Measurements from ENCODE around the gene KRTAP10-1.

Gene KRTAP10-1

GRCh38 chr21:44548922-44549321 lies 8.9 kb upstream of the KRTAP10-1 start:
- DNase-seq (ENCODE audit: low read depth), result no peak

- no peak for DNase-seq (ENCODE audit: low read depth)
These were observed 8.4 kb upstream of the KRTAP10-1 start for GRCh38 chr21:44548381-44548780.

- no peak for DNase-seq (ENCODE audit: low read depth)
These were observed 7.8 kb upstream of the KRTAP10-1 start for GRCh38 chr21:44547656-44548331.

GRCh38 chr21:44544566-44544965 lies 4.6 kb upstream of the KRTAP10-1 start:
- DNase-seq (ENCODE audit: low read depth), result no peak

- DNase-seq (ENCODE audit: low read depth), result no peak
These were observed 2.7 kb upstream of the KRTAP10-1 start for GRCh38 chr21:44542716-44543115.

GRCh38 chr21:44540741-44541288 lies 820 bp upstream of the KRTAP10-1 start:
- no peak for DNase-seq (ENCODE audit: low read depth)

GRCh38 chr21:44539046-44539445 lies 949 bp downstream of the KRTAP10-1 start:
- DNase-seq (ENCODE audit: low read depth), result no peak

- DNase-seq (ENCODE audit: low read depth), result no peak
These were observed 1.8 kb downstream of the KRTAP10-1 start for GRCh38 chr21:44537930-44538911.

GRCh38 chr21:44535963-44536362 lies 4.0 kb downstream of the KRTAP10-1 start:
- DNase-seq (ENCODE audit: low read depth), result no peak

GRCh38 chr21:44534688-44535087 lies 5.3 kb downstream of the KRTAP10-1 start:
- DNase-seq (ENCODE audit: low read depth), result no peak

- no peak for DNase-seq (ENCODE audit: low read depth)
These were observed 5.9 kb downstream of the KRTAP10-1 start for GRCh38 chr21:44533891-44534627.

- DNase-seq (ENCODE audit: low read depth), result no peak
These were observed 6.7 kb downstream of the KRTAP10-1 start for GRCh38 chr21:44533121-44533890.

GRCh38 chr21:44532712-44533111 lies 7.3 kb downstream of the KRTAP10-1 start:
- DNase-seq (ENCODE audit: low read depth), result no peak

- DNase-seq (ENCODE audit: low read depth), result no peak
These were observed 8.1 kb downstream of the KRTAP10-1 start for GRCh38 chr21:44531606-44532564.

GRCh38 chr21:44530903-44531605 lies 8.9 kb downstream of the KRTAP10-1 start:
- DNase-seq (ENCODE audit: low read depth), result no peak

GRCh38 chr21:44530221-44530902 lies 9.6 kb downstream of the KRTAP10-1 start:
- DNase-seq (ENCODE audit: low read depth), result no peak

- DNase-seq (ENCODE audit: low read depth), result no peak
These were observed 10.4 kb downstream of the KRTAP10-1 start for GRCh38 chr21:44529503-44530125.

- no peak for DNase-seq (ENCODE audit: low read depth)
These were observed 11.0 kb downstream of the KRTAP10-1 start for GRCh38 chr21:44529011-44529421.

- DNase-seq (ENCODE audit: low read depth), result no peak
These were observed 11.4 kb downstream of the KRTAP10-1 start for GRCh38 chr21:44528634-44528995.
